HG02588 (cell line): ENCODE data around the gene TMEM182.

Source experiments
- ATAC-seq: cut with Tn5 transposase; IDR thresholded peaks from one replicate; pipeline ENCODE4 v1.9.1; 2021; ENCODE audit warnings: mild to moderate bottlenecking, moderate library complexity; ENCODE audit not compliant: unreplicated experiment

TMEM182 gene

DNA sequence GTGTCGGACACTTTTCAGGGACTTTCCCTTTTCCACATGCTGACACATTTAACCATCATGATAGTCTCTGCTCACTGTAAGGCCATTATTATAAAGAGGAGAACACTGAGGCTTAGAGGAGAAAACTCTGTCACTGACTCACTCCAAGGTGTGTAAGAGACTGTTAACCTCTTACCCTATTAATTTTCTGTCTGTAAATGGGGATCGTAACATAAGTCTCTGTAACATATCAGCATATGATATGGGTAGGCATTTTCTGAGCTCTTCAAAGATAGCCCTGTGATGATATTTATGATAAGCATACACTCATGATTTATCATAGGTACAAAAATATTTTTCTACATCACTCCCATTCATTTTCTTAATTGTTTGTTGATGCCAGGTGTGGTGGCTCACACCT is 36.4 kb downstream of the TMEM182 start:
- no peak for ATAC-seq

DNA sequence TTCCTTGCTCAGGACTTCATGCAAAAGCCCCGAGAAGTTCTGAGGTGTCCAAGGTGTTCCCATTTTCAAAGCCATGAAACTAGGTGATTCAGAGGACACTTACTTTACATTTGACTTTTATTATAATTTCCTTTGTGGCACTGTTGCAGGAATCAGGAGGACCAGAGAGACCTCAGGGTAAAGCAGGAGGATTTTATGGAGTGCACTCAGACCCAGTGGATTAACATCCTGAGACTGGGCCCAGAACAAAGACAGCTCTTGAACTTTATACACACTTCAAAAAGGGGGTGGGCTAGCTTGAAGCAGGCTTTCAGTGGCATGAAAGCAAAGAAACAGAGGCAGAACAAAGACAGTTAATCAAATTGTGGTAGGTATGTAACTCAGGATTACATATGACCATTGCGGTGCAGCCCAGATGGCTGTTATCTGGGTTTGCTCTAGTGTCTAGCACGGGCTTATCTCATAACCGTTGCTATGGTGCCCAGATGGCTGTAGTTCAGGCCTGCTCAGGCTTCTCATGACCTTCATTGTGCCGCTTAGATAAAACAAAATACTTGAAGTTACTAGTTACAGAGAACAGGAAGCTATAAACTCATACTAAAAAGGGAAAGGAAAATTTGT is 39.4 kb downstream of the TMEM182 start:
- ATAC-seq = no peak

DNA sequence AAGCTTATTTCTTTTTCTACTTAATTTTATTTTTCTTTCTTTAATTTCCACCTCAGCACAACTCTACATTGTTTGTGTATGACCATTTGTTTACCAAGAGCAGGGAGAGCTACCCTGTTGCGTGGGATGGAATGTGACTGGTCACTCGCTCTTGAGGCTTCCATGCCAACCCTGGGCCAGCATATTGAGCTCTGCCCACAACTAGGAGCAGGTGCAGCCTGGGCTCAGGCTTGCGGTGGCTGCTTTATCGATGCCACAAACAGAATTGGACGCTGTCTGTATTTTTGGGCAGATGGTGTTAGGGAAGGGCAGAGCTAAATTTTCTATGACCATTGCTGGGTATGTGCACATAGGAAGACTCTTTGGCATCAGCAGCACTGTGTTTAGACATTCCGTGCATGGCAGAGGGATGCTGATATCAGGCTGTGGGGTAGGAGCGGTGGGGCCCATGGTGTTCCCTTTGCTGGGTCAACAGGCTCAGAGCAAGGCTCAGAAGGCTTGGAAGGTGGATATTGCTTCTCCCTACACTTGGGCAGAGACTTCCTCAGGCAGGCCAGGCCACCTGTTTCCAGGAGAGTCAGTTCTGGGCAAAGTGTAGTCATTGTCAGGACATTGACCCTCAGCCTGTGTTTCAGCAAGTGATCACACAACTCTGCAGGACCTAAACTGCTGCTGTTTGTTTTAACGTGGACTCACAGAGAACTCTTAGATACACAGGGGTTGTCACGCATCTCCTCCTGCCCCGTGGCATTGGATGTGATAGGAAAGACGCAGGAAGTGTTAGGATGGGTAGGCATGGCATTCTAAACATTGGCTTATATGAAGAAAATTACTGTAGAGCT is 40.2 kb downstream of the TMEM182 start:
- no peak for ATAC-seq

DNA sequence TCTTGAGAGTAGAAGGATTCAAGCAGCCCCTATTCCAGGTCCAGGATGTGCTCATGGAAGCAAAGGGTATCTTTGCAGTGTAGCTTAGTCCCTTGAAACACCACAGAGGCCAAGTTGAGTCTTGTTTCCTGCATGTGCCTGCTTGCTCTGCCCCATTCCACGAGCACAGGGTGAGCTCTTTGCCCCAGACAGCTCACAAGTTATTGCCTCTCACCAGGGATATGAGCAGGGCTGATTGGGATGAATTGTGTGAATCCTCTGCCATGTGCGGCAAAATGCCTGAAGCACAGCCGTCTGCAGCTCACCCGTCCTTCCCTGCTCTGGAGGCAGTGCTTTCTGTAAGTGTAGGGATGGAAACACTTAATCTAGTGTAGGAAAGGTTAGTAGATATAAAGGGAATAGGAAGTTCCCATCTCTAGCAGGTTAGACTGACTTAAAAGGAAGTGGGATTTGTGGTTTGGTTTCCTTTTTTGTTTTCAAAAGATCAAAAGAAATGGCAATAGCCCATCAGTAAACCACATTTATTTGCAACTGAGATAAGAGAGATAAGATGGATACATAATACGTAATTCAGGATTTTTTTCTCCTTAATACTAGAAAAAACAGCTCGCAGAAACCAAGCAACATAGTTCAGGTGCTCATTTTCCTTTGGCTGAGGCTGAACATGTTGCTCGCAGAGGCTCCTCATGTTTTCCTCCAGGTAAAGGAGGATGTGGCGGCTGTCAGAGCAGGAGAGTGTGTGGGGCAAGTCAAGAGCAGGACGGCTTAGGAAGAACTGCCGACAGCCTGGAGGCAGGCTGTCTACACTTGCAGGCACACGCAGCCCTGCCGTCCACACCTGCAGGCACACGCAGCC is 41.4 kb downstream of the TMEM182 start:
- ATAC-seq = no peak

DNA sequence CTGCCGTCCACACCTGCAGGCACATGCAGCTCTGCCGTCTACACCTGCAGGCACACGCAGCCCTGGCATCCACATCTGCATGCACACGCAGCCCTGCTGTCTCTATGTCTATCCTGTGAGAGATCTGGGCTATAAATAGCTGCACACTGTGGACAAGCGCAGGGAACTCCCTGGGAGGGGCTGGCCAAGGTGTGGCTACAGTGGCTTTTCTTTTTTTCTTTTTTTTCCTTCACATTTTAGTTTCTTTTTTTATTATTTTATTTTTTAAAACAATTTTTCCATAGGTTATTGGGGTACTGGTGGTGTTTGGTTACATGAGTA is 42.0 kb downstream of the TMEM182 start:
- no peak for ATAC-seq

DNA sequence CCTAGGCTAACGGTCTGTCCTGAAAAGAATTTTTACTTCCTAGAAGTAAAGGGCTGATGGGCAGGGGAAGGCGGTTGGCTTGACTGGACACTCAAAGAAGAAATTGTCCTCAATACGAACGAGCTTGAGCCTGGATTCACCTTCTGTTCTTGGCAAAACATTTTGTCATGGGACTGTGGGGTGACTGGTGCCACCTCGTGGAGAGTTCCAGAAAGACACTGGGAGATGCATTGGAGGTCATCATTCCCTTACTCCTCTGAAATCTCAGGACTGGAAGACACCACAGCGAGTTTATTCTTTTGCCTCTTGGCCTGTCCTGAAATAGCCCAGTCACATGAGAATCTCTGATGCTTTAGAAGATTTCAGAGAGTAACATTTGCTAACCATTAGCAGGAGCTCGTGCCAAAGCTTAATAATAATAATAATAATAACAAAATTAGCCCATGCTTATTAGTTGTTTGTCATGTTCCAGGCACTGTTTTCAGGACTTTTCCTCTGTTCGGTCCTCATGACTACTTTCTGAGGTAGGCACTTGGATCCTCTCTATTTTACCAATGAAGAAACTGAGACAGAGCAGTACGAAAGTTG is 44.5 kb downstream of the TMEM182 start:
- peak; percentile 79 for ATAC-seq

DNA sequence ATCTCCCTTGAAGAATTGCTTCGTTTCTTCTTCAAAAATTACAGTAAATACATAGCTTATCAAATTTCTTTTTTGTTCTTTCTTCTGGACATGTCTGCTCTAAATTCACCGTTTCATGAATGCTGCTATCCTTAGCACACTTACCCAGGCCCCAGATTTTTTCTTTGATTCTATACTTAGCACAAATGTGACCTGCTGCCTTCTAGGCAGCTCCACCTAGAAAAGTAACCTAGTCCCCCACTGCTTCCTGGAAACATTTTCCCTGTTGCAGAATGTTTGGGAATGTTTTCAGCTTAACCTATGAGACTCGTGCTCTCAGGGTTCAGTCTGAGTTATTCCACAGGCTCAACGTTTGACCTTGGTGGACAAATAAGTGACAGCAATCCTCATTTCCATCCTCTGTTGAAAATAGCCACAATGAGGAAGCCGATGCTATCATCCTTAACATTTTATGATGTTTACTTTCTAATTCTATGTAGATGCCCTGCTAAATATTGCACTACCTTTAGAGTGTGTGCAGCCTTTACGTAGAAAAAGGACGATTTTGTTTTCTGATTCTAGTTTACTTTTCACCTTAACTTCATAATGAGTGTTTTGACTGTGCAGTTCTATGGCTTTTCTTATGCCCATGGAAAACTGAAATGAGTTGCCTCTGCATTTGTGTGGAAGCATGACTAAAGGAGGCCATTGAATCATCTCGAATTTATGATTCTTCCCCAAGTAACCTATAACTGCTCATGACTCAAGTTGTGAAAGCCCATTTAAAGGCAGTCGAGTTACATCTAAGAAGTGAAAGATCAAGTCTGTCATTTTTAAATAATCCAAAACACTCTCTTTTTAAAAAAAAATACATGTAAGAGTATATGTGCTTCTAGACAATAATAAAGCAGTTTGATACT is 47.7 kb downstream of the TMEM182 start:
- no peak for ATAC-seq

DNA sequence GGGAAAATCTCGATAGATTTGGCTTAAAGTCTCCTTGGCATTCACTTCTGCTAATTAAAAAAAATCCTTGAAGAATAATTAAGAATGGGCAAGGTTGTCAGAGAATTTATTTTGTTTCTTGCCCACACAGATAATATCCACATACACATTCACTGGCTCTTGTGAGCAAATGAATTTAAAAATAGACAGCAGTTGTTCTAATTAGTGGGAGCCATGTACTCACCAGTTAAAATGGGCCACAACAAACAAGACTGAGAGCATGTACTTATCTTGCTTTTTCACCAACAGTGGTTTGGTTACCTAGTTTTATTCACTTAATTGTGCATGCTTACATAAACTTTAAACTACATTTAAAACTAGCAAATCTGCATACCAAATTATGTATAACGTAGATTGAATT is 53.5 kb downstream of the TMEM182 start:
- no peak for ATAC-seq

DNA sequence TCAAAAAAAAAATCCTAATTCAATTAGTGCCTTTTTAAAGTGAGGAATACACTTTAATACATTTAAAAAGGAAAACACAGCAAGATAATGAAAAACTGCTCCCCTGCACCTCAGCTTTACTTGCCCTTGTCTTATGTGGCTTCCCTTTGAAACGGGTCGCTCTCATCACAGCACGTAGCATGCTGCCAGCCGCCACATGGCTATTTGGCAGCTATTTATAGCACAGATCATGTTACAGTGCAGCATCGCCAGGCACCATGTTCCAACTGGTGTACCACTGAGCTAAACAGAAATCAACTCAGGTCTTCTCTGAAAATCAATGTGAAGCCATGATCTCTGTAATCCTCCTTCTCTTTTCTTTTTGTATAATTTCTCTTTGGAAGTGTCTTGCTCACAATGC is 65.1 kb downstream of the TMEM182 start:
- no peak for ATAC-seq

DNA sequence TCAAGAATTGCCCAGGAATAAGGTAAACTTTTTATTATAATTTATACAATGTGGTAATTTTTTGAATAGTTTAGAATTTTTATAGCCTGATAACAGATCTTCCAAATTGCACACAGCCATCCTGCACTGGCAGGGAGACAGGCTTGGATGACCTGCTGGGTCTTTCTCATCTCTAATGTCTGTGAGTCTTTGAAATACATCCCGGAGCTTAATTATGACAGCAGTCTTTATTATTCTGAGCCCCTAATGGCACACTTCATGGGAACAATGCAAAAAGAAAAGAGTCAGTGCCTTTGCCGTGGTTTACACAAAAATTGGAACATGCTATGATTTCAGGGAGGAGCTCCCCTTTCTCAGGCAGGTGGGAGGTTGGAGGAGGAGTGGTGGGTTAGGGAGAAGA is 71.0 kb downstream of the TMEM182 start:
- ATAC-seq = no peak

DNA sequence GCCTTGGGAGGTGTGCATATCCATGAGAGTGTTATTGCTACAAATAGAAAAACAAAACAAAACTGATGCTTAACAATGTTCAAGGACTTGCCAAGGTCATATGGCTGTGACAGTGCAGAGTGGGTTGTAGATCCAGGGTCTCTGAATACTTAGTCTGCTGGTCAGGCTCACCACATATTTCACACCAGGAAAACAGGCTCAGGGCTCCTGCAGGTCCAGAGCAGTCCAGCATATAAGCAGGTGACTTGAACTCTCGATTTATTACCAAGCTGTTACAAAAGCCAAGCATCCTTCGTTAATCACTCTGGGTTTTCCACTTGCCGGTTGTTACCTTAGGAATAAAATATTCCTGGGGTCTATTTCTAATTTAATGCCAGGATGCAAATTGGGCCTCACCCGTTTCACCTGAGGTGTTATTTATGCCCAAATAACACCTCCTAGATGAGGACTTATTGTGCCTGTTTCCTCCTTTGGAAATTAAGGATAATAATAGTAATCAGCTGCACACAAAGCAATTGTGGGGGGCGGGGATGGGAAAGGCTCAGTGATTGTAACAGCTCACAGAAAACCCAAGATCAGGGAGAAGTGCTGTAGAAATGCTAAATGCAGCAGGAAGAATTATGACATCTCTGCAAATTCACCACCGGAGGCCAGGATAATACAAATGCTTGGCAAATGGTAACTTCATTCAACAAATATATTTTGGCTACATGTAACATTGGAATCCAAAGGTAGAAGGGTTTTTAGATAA is 72.9 kb downstream of the TMEM182 start:
- no peak for ATAC-seq

DNA sequence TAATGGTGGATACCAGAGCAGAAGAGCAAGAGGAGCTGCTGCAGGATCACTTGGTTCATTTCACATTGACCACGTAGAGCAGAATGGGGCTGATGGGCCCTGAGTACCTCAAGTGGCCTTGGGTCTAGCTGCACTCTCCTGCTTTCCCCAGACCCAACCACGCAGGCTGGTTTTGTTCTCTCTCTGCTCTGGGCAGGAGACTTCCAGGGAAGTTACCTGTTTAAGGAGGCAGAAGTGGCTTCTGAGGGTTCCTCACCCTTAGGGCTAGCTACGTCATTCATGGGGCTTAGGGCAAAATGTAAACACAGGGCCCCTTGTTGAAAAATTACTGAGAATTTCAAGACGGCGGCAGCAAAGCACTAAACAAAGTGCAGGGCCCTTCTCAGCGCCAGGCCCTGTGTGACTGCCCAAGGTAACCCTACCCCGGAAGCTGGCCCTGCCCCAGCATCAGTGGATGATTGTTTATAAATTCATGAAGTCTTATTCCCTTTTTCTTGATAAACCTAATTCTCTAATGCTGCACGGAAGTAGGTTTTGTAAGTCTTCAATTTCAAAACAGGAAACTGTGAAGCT is 75.9 kb downstream of the TMEM182 start:
- ATAC-seq = no peak

DNA sequence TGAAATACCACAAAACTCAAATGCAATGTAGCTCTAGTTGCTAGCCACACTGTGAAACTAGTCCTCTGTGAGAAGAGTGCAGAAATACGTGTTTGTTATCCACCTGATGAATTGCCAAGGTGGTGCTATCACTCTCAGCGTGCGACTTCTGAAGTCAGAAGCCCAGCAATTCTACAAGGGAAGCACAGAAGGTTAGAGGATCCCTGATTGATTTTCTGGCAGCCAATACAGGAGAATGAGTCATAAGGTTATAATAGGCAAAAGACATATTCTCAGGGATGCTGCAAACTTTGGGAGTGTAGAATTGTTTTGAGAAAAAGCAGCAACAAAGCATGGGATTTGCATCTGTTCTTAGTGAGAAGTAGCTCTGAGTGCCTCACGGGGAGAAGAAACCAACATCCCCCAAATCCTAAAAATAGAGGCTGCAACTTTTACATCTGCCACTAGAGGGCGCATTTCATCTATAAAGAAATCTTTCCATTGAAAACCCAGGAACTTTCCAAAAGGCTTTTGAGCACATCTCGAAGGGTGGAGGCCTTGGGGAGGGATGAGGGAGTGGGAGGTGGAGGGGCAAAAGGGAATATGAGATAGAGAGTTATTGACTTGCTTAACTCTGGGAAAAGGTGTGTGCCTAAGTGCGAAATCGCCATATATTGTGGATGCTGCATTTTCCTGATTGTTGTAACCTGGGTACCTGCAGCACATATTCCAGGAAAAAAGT is 78.0 kb downstream of the TMEM182 start:
- ATAC-seq = no peak

DNA sequence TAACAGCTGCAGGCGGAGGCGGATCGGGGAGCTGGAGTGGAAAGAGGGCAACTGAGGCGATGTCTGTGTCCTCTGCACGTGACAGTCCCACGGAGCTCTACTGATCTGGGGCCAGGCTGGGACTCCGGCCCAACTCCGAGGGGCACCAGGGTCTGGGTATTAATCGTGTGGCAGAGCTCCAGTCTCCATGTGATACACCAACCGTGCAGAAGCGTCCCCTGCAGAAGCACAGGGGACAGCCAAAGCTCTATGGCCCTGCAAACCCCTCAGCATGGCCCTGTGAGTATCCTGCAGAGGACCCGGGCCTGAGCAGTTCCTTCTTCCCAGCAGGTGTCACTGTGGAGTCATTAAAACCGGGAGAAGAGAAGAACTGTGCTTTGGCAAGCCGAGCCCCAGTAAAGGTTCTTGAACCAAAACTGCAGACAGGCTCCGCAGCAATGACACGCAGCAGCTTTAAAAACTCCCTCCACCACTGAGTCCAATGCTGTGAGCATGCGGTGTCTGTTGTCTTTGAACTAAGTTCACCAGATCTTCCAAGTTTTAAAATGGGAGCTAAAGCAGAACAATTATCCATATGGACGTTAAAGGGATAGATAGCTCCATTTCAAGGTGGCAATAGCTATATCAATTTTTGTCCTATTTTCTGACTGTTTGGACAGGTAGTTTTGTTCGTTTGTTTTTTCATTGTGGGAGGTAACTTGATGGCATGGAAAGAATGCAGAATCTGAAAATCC is 79.4 kb downstream of the TMEM182 start:
- ATAC-seq = peak; percentile 77

DNA sequence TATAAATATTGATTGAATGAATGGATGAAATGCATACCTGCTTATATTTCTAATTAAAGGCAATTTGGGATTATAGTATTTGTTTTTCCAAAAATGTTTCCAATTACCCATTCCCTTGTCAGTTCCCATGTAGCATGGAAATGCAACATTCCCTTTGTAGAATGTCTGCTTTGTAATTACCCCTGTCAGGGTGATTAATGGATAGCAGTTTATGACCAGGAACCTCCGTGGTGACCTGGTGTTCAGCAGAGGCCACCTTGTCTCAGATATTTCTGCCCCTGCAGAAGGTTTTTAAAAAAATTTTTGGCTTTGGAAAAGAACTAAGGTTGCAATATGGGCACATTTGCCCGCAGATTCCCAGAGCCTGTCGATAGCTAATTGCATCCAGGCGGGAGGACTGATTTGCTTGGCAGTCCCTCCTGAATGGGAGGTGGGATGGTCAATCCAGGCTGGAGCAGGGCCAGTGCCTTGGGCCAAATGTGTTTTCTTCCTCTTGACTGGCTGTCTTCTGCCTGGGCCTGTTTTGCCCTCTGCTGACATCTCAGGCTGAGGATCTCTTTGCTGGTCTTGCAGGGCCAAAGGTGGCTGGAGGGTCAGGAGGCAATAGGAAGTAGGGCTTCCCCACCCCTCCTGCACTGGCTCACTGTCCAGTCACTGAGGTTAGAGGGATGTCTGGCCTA is 82.1 kb downstream of the TMEM182 start:
- no peak for ATAC-seq

DNA sequence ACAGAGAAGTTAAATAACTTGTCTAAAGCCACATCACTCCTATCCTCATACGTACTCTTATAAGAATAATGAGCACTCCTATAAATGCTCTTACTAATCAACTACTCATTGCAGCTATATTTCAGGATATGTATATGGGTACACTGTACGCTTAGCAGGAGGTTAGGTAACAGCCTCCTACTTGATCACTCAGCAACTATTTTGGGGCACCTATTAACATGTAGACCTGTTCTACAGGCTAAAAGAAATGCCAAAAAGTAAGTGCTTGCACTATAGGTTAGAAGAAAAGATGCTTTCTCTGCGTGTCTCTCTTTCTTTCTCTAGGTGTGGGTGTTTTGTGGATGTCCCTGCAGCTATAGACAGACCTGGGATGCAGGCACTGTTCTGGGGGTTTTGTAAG is 83.1 kb downstream of the TMEM182 start:
- no peak for ATAC-seq

DNA sequence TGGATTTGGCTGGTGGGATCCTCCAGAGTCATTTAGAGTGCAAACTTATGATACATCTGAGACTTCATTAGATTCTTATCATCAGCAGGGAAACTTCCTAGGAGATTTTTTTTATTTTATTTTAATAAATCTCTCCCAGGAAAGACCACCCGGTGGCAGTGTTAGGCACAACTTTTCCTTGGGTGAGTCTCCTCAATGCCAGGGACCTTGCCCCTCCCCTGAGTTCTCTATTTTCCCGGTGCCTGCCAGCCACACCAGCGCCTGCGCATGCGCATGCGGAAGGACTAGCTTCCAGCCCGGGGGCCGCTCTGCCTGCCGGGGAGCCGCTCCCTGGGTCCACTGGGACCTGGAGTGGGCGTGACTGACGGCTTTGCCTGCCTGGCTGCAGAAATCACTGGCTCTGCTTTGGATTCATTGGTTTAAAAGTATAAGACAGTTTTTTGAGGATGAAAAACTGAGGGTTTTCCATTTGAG is 86.6 kb downstream of the TMEM182 start:
- ATAC-seq = no peak
